OCI-LY3 (cell line): ENCODE data around the gene STK39.
A peak's percentile ranks its signal among the peaks of the same experiment; 100 is the strongest.

Experiments
- EZH2phosphoT487 ChIP-seq: fragments of 200-600 bp; shearing (Covaris generic); IDR thresholded peaks from 2 replicates; pipeline ENCODE4 v1.6.1; 2018; ENCODE audit warnings: antibody characterized with exemption, mixed run types, low read depth
- TF ChIP-seq, protein P1 (sequence below): fragments of 200-600, 300-600 bp; sonication (generic); IDR thresholded peaks from 2 replicates; pipeline ENCODE4 v1.5.1; 2014; ENCODE audit warnings: antibody characterized with exemption, low read length, low read depth

DNA sequence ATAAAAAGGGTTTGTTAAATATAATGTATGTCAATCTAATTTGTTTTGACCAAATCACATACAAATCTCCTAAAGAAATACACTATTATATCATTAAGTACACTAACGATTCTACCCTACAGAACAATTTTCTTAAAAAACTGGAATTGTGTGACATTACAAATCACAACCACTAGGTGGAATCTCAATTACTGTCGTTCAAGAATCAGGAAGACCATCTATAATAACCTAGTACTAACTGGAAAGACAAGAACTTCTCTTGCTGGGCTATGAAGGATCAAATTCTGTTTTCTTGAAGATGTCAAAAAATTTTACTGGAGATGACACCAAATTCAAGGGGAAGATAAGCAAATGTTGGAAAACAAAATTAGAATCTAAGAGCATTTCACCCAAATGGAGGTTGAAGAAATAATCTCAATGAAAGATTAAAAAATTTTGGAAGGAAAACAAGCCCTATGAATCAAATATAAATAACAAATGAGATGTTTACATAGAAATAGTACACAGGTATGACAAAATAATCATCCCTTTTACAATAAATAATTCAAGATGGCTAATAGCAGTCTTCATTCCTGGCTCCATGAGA is 110.9 kb downstream of the STK39 start:
- TF ChIP-seq, protein P1, sequence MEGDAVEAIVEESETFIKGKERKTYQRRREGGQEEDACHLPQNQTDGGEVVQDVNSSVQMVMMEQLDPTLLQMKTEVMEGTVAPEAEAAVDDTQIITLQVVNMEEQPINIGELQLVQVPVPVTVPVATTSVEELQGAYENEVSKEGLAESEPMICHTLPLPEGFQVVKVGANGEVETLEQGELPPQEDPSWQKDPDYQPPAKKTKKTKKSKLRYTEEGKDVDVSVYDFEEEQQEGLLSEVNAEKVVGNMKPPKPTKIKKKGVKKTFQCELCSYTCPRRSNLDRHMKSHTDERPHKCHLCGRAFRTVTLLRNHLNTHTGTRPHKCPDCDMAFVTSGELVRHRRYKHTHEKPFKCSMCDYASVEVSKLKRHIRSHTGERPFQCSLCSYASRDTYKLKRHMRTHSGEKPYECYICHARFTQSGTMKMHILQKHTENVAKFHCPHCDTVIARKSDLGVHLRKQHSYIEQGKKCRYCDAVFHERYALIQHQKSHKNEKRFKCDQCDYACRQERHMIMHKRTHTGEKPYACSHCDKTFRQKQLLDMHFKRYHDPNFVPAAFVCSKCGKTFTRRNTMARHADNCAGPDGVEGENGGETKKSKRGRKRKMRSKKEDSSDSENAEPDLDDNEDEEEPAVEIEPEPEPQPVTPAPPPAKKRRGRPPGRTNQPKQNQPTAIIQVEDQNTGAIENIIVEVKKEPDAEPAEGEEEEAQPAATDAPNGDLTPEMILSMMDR = peak; percentile 66
- no peak for TF ChIP-seq EZH2phosphoT487
